Mesodermal cell (in vitro differentiated cells): ENCODE results near the gene MSRB3.
"Not testable (repeated sequence)": the region's sequence is repeated elsewhere in the genome, so short reads cannot be mapped to it uniquely, and the experiment has no call there.

ENCODE experiments used
- H3K27ac ChIP-seq: 2 replicates; pipeline ENCODE4 v1.7.0; 2013; ENCODE audit warnings: mild to moderate bottlenecking, low read depth, low read length, moderate library complexity; ENCODE audit not compliant: severe bottlenecking
- H3K36me3 ChIP-seq: 2 replicates; pipeline ENCODE4 v1.7.1; 2013; ENCODE audit warnings: mild to moderate bottlenecking, low read length, moderate library complexity; ENCODE audit not compliant: control insufficient read depth, insufficient read depth
- H3K4me1 ChIP-seq: one replicate; pipeline ENCODE4 v1.7.1; 2013; ENCODE audit warnings: mild to moderate bottlenecking, low read length; ENCODE audit not compliant: insufficient read depth, control insufficient read depth, poor library complexity, severe bottlenecking
- H3K4me3 ChIP-seq: 2 replicates; pipeline ENCODE4 v1.7.0; 2013; ENCODE audit warnings: low read length, control low read depth, mild to moderate bottlenecking; ENCODE audit not compliant: insufficient read depth, poor library complexity, severe bottlenecking; ENCODE audit errors: extremely low read depth
- H3K9me3 ChIP-seq: 2 replicates; pipeline ENCODE4 v1.7.1; 2013; ENCODE audit warnings: mild to moderate bottlenecking, low read length, moderate library complexity; ENCODE audit not compliant: control insufficient read depth
- WGBS, 2 experiments: methylation state at CpG; one replicate each; pipeline ENCODE4 v1.1.5; 2013; ENCODE audit warnings: missing lambda C conversion rate in 2 of 2; ENCODE audit not compliant: insufficient coverage in 2 of 2; 5-methylcytosine and 5-hydroxymethylcytosine counted together

Gene MSRB3

DNA sequence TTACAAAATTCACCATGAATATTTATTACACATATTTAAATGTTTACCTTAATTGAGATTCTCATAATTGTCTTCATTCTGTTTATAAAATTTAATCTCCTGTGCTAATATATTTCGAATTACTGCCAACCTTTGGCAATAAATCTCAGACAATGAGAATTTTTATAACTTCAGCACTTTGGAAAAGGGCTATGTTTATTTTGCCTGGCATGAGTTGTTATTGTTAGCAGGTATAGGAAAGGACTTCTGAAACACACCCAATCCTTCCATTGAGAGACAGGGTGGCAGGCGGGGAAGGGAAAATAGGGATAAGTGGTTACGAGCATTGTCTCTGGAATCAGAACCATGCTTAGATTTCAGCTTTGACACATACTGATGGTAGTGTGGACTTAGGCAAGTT, 12.1 kb upstream of the MSRB3 start:
- Histone ChIP-seq H3K9me3 (no peaks in the 10 kb centered on the region), H3K36me3 (no peaks in the 10 kb centered on the region), H3K4me1 (no peaks in the 10 kb centered on the region), H3K4me3 (no peak overlapping the region), H3K27ac (no peak overlapping the region)
- WGBS, 2 experiments = 94 to 100% methylated on average over 1 to 2 of the region's 3 CpGs

DNA sequence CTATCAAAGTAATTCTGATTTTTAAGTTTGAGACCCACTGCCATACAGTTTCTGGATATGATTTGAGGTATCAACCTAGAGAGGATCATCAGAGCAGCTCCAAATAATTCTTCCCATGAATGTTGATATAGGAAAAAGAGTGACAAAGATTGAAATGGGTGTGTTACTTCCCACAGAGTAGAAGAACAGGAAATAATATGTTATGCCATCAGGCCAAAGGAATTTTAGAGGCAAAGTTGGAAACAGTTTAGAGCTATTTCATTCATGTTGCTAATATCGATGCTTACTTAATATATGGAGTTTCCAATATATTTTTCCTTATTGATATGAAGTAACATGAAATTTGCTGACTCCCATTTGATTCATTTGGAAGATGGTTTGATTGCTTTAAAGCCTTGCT, 8.9 kb upstream of the MSRB3 start:
- Histone ChIP-seq H3K4me1 (no peaks in the 10 kb centered on the region), H3K36me3 (no peaks in the 10 kb centered on the region)
- no CpG with 5 or more reads among the region's 1 CpG for WGBS, 2 experiments

DNA sequence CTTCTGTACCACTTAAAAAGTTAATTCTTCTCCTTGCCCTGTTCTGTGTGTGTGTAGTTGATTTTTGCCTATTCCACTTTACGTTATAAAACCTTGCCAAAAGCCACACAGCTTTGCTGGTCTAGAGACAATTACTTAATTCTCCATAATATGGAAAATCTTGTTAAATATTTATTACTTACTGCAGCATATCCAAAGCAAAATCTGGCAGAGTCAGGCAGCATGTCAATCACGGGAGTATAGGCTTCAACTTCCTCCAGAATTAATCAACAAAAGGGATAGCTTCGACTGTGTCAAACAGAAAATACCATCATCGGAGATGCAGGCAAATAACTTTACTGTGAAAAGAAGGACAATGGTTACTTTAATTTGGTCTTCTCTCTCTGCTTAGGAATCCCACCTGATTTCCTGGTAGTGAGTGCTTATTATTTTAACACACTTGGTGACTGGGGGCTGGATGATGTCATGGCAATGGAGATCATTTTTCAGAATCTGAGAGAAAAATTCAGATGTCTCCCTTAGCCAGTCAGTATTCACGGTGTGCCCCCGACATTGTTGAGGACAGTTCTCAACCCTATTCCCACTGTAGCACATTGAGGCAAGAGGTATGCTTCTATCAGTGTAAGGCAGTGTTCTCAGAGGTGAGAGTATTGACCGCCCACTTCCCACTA, 3.7 kb upstream of the MSRB3 start:
- Histone ChIP-seq H3K9me3 (no peaks in the 10 kb centered on the region), H3K27ac (no peak overlapping the region), H3K36me3 (no peaks in the 10 kb centered on the region), H3K4me1 (no peaks in the 10 kb centered on the region), H3K4me3 (no peak overlapping the region)
- WGBS, 2 experiments = 100% methylated on average over 2 of the region's 7 CpGs; no CpG with 5 or more reads in 1 of the 2 experiments

More for the DNA sequence above, 8.9 kb upstream of the MSRB3 start:
- Histone ChIP-seq H3K9me3 (no peaks in the 10 kb centered on the region), H3K27ac (no peak overlapping the region), H3K4me3 (no peak overlapping the region)

DNA sequence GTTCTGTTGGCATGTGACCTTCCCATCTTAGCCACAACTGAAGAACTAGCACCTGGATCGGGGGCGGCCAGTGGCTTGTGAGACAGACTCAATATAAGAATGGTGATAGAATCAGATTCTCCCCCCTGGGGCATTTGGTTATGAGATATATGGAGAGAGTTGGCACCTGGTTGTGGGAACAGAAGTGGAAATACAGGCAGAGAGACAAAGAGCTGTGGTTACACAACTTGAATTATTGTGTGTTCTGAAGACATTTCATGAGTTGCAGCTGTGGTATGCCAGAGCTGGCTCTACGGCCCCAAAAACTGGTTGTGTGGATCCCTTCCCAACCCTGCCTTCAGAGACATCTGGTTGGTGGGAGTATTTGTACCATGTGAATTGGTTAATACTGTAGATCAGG, 2.9 kb upstream of the MSRB3 start:
- Histone ChIP-seq H3K4me1 (no peaks in the 10 kb centered on the region), H3K4me3 (no peak overlapping the region)
- no CpG with 5 or more reads among the region's 3 CpGs for WGBS, 2 experiments

DNA sequence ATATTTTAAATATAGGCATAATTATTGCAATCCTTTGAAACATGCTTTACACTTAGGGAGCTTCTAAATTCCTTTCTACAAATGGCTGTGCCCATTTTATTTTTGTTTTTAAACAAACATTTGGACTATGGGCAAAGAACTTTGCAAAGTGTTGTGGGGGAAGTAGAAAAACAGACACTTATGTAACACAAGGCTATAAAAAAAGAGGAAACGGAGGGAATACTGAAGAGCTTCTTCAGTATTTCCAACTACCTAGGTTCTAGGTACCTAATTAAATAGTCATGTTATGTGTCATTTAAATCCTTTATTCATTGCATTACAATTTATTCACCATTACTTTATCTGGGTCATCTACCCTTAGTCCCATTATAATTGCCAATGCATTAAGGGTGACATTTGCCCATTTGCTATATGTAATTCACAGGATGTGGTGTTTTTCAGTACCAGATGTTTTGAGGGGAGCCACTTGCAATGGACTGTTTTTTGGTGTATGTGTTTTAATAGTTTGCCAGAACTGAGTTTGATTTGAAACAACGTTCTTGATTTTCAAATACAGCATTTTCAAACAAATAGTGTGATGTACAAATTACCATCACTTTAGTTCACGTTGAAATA, 1.5 kb upstream of the MSRB3 start:
- Histone ChIP-seq H3K36me3 (no peaks in the 10 kb centered on the region), H3K4me1 (no peaks in the 10 kb centered on the region), H3K27ac (no peak overlapping the region), H3K4me3 (no peak overlapping the region), H3K9me3 (no peaks in the 10 kb centered on the region)
- 100% methylated on average over 1 of the region's 3 CpGs; no CpG with 5 or more reads in 1 of the 2 experiments for WGBS, 2 experiments

More for the DNA sequence above, 2.9 kb upstream of the MSRB3 start:
- H3K27ac ChIP-seq = no peak overlapping the region
- no peaks in the 10 kb centered on the region for H3K36me3 ChIP-seq
- no peaks in the 10 kb centered on the region for H3K9me3 ChIP-seq

DNA sequence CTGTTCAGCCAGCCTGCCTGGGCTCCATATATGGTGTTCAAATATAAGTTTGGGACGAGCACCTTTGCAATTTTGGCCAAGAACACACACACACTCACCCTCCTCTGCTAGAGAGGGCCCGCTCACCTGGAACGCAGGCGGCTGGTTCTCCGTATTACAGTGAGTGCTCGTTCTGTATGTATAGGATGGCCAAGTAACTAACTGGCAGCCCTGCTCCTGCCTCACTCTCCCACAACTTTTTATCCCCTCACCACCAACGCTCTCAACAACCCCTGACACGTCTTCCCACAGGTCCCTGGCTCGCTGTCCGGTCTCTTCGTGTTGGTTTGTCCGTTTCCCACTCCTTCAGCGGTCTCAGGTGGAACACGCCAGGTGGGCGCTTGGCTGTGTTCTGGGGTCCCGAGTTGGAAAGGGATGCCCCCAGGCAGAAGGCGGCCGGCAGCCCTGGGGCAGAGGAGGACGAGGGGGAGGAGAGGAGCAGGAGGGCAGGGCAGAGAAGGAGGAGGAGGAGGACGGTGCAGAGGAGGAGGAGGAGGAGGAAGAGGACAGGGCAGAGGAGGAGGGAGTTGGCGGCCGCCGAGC, 398 bp upstream of the MSRB3 start:
- no peaks in the 10 kb centered on the region for H3K36me3 ChIP-seq
- peak overlapping the region; percentile 78 for H3K4me3 ChIP-seq
- H3K9me3 ChIP-seq = no peaks in the 10 kb centered on the region
- peaks cover 3% of the 10 kb centered on the region for H3K4me1 ChIP-seq
- WGBS, 2 experiments = 5 to 6% methylated on average over 7 to 11 of the region's 23 CpGs
- peak overlapping the region; percentile 88 for H3K27ac ChIP-seq

DNA sequence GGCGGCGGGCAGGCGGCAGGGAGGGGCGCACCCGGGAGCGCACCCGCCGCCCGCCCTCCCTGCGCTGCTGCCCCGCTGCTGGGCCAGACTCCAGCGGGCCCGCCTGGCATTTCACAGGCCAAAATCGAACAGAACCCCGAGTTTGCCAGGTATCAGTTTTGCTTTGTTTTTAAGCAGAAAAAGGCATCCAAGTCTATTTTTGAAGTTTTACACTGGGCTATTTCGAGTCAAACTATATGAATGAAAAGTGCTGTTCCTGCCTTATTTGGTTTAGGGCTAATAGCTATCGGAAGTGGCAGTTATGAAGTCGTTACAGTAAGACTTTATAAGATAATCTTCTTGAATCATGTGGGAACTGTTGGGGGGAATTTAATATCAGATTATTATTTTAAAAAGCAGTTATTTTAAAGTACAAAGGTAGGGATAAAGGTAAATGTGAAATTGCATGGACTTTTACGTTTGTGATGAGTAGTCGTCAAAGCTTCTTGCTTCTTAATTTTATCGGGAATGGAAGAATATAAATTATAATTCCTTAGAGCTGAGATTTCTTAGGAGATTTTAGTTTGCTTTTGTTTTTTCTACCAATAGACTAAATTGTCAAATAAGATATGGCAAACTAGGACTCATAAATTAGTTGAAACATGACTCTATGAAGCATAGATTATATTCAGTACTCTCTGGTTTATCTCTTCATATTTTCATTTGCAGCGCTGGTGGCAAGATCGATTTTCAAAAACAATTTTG, 1.1 kb downstream of the MSRB3 start:
- Histone ChIP-seq H3K9me3 (no peaks in the 10 kb centered on the region), H3K27ac (peak overlapping the region; percentile 88), H3K4me3 (peak overlapping the region; percentile 78), H3K4me1 (peaks cover 5% of the 10 kb centered on the region), H3K36me3 (peaks cover under 1% of the 10 kb centered on the region)
- WGBS, 2 experiments = 1 to 3% methylated on average over 15 to 16 of the region's 23 CpGs

DNA sequence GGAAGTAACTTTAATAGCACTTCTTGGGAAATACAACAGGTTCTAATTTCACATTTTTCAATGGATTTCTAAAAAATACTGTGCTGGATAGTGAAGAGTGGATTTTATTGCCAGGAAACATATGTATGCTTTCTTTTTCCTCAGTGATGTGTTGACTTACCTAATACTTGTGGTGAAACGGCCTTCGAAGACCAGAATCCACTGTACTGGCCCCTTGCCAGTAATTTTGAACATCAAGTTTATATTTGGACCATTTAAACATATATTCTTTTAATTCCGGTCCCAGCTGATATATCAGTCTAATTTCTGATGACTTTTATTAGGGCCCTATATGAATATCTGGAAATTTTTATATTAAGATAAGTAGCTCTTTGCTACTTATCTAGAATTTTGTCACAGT, 1.8 kb downstream of the MSRB3 start:
- 100% methylated on average over 2 of the region's 3 CpGs; no CpG with 5 or more reads in 1 of the 2 experiments for WGBS, 2 experiments
- peaks cover 3% of the 10 kb centered on the region for H3K36me3 ChIP-seq
- no peak overlapping the region for H3K27ac ChIP-seq
- H3K4me3 ChIP-seq = no peak overlapping the region
- no peaks in the 10 kb centered on the region for H3K9me3 ChIP-seq
- H3K4me1 ChIP-seq = peaks cover 5% of the 10 kb centered on the region

DNA sequence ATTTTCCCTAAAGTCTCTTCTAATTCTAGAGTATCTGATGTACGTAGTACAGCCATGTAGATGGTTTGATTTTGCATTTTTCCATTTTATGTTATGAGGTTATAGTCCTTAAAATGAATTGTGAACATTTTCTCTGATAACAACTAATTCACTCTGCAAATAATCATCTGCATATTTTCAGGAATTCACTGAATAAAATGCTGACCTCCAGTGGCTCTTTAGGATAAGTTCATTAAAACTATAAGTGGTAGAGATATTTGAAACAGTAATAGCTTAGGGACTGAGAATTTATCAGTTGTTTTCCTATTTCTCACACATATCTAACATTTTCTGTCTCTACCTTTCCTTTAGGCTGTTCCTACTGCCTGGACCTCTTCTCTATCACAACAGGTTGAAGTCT, 4.4 kb downstream of the MSRB3 start:
- peaks cover 5% of the 10 kb centered on the region for H3K4me1 ChIP-seq
- H3K9me3 ChIP-seq = no peaks in the 10 kb centered on the region
- peaks cover 3% of the 10 kb centered on the region for H3K36me3 ChIP-seq
- no peak overlapping the region for H3K27ac ChIP-seq
- no CpG with 5 or more reads among the region's 1 CpG for WGBS, 2 experiments
- H3K4me3 ChIP-seq = no peak overlapping the region

DNA sequence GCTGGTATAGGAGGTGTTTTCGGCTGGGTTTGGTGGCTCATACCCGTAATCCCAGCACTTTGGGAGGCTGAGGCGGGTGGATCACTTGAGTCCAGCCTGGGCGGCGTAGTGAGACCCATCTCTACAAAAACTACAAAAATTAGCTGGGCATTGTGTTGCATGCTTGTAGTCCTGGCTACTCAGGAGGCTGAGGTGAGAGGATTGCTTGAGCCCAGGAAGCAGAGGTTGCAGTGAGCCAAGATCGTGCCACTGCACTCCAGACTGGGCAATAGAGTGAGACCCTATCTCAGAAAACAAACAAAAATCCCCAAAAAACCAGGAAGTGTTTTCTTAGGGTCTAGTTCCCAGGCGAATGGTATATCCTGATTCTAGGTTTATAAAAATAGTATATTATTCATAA, 7.0 kb downstream of the MSRB3 start:
- WGBS, 2 experiments = 95 to 100% methylated on average over 2 to 3 of the region's 7 CpGs
- not testable (repeated sequence) for H3K27ac ChIP-seq, H3K4me1 ChIP-seq, H3K9me3 ChIP-seq, H3K4me3 ChIP-seq, H3K36me3 ChIP-seq
